ENCODE data around the gene WDPCP. TPM values are rescaled to one million over a fixed set of nuclear protein-coding genes. Genes with fewer than 3 reads are reported as not detected.

WDPCP gene
- total RNA-seq, 2 experiments from 2014 or later: 14.8 to 29.3 TPM

DNA sequence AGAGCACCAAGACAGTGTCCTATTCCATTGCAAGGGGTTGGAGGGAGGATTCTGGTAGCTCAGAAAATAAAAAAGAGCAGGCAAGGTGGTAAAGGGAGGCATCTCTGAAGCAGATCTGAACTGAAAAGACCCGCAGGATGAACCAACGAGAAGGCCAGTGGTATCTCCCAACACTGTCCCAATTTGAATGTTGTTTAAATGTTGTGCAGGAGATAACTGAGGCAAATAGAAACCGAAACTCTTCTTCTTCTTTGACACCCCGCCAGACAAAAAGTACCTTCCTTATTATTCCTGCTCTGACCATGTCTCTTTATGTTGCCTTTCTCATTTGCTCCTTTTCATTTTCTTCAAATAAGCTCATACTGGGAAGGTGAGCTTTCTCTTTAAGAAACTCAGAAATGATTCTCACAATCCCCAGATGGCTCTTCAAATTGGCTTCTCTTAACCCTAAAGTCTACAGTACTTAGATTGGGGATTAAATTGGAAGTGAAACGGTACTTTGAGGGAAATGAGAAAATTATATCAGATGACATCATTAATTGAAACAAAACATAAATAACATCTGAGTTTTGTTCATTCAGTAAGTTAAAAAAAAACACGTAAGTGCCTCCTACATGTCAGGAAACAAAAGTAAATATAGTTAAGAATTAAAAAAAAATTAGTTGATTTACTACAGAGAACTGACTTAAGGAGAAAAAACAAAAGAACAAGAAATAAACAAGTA is 143.6 kb downstream of the WDPCP start:
- Histone ChIP-seq H3K27ac (ENCODE audit: low read depth, low read length, poor library complexity, severe bottlenecking) (no peak overlapping the region), H4K20me1 (ENCODE audit: insufficient read depth, low read length) (no peaks in the 10 kb centered on the region), H2AFZ (ENCODE audit: low read length) (no peak overlapping the region), H3K9me2 (ENCODE audit: insufficient read depth, low read length) (no peaks in the 10 kb centered on the region), H3K4me3 (ENCODE audit: low read depth, low read length, poor library complexity, severe bottlenecking) (no peak overlapping the region), H3K4me2 (ENCODE audit: low read length) (no peak overlapping the region), H3K79me2 (ENCODE audit: insufficient read depth, low read depth, low read length) (no peaks in the 10 kb centered on the region), H3K36me3 (ENCODE audit: insufficient read depth, low read length) (no peaks in the 10 kb centered on the region), H3K4me1 (ENCODE audit: insufficient read depth, low read length, poor library complexity, severe bottlenecking) (no peaks in the 10 kb centered on the region), H3K9me3 (ENCODE audit: low read length) (no peaks in the 10 kb centered on the region)
- POLR2A ChIA-PET: no interaction called here
- DNase-seq (ENCODE audit: low spot score): no peak
- no TSS peak for BruUV-seq (replicated peaks)
- TF ChIP-seq, protein P1, sequence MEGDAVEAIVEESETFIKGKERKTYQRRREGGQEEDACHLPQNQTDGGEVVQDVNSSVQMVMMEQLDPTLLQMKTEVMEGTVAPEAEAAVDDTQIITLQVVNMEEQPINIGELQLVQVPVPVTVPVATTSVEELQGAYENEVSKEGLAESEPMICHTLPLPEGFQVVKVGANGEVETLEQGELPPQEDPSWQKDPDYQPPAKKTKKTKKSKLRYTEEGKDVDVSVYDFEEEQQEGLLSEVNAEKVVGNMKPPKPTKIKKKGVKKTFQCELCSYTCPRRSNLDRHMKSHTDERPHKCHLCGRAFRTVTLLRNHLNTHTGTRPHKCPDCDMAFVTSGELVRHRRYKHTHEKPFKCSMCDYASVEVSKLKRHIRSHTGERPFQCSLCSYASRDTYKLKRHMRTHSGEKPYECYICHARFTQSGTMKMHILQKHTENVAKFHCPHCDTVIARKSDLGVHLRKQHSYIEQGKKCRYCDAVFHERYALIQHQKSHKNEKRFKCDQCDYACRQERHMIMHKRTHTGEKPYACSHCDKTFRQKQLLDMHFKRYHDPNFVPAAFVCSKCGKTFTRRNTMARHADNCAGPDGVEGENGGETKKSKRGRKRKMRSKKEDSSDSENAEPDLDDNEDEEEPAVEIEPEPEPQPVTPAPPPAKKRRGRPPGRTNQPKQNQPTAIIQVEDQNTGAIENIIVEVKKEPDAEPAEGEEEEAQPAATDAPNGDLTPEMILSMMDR (conservative IDR thresholded peaks at IDR 0.05; ENCODE audit: low read length): no peak
- TF ChIP-seq EZH2phosphoT487 (IDR thresholded peaks at IDR 0.05; ENCODE audit: borderline replicate concordance, low read depth, low read length): no peak
- CTCF ChIA-PET (ENCODE audit: unreplicated experiment): no interaction called here
- intact Hi-C loops (cut with micrococcal nuclease; ENCODE audit: unreplicated experiment): no loop called here

DNA sequence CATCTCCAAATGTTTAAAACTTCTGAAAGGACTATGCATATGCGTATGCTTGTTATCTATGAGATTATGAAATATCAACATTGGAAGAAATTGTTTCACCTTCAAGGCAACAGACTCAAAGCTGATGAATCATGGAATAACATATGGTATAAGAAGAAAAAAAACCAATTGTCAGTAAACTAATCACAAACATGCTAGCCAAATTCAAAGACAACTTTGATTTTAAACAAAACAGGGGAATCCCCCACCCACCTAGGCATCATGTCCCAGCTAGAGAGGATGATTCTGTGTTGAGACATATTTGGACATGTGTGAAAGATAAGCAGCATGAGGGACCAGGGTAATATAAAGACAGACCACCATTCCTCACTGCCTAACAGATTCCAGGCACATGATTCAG is 147.7 kb downstream of the WDPCP start:
- H3K4me1 ChIP-seq (ENCODE audit: insufficient read depth, low read length, poor library complexity, severe bottlenecking): no peaks in the 10 kb centered on the region
- H3K9me3 ChIP-seq (ENCODE audit: low read length): no peaks in the 10 kb centered on the region
- H3K9me2 ChIP-seq (ENCODE audit: insufficient read depth, low read length): no peaks in the 10 kb centered on the region
- H3K4me3 ChIP-seq (ENCODE audit: low read depth, low read length, poor library complexity, severe bottlenecking): no peak overlapping the region
- TF ChIP-seq, protein P1 (conservative IDR thresholded peaks at IDR 0.05; ENCODE audit: low read length): no peak
- H2AFZ ChIP-seq (ENCODE audit: low read length): no peak overlapping the region
- no peaks in the 10 kb centered on the region for H3K36me3 ChIP-seq (ENCODE audit: insufficient read depth, low read length)
- ChIA-PET CTCF (ENCODE audit: unreplicated experiment) (no interaction called here), POLR2A (interaction anchor here (0.6 kb wide), 1 partner anchor 776 kb away, joined by 3 read pairs; no protein-coding TSS in a partner anchor)
- BruUV-seq (replicated peaks): no TSS peak
- H3K79me2 ChIP-seq (ENCODE audit: insufficient read depth, low read depth, low read length): no peaks in the 10 kb centered on the region
- intact Hi-C loops (cut with micrococcal nuclease; ENCODE audit: unreplicated experiment): no loop called here
- H3K27ac ChIP-seq (ENCODE audit: low read depth, low read length, poor library complexity, severe bottlenecking): no peak overlapping the region
- DNase-seq (ENCODE audit: low spot score): no peak
- no peaks in the 10 kb centered on the region for H4K20me1 ChIP-seq (ENCODE audit: insufficient read depth, low read length)
- no peak overlapping the region for H3K4me2 ChIP-seq (ENCODE audit: low read length)

DNA sequence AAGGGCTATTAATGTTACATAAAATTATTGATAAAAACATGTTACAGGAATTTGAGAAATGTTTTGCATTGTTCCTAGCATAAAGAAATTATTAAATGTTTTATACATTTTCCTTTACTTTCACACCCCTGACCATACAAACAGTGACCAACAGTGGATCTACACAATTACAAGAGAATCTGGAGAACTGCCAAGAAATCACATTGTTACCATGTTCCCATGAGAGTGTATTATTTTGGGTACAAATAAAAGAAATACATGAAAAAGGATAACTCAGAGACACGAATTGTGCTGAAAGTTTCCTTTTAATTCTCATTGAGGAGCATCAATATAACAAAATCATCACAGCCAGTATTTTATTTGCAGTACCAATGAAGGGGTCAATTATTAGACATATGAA is 150.1 kb downstream of the WDPCP start:
- intact Hi-C loops (cut with micrococcal nuclease; ENCODE audit: unreplicated experiment): no loop called here
- Histone ChIP-seq H4K20me1 (ENCODE audit: insufficient read depth, low read length) (no peaks in the 10 kb centered on the region), H3K79me2 (ENCODE audit: insufficient read depth, low read depth, low read length) (no peaks in the 10 kb centered on the region), H3K4me3 (ENCODE audit: low read depth, low read length, poor library complexity, severe bottlenecking) (no peak overlapping the region), H3K9me3 (ENCODE audit: low read length) (no peaks in the 10 kb centered on the region), H2AFZ (ENCODE audit: low read length) (no peak overlapping the region), H3K4me2 (ENCODE audit: low read length) (no peak overlapping the region), H3K4me1 (ENCODE audit: insufficient read depth, low read length, poor library complexity, severe bottlenecking) (no peaks in the 10 kb centered on the region), H3K9me2 (ENCODE audit: insufficient read depth, low read length) (no peaks in the 10 kb centered on the region), H3K27ac (ENCODE audit: low read depth, low read length, poor library complexity, severe bottlenecking) (no peak overlapping the region), H3K36me3 (ENCODE audit: insufficient read depth, low read length) (no peaks in the 10 kb centered on the region)
- BruUV-seq (replicated peaks): no TSS peak
- POLR2A ChIA-PET: interaction anchor here (0.7 kb wide), 1 partner anchor 819 kb away, joined by 3 read pairs; no protein-coding TSS in a partner anchor
- DNase-seq (ENCODE audit: low spot score): no peak
- TF ChIP-seq, protein P1 (conservative IDR thresholded peaks at IDR 0.05; ENCODE audit: low read length): no peak
- TF ChIP-seq EZH2phosphoT487 (IDR thresholded peaks at IDR 0.05; ENCODE audit: borderline replicate concordance, low read depth, low read length): no peak
- CTCF ChIA-PET (ENCODE audit: unreplicated experiment): no interaction called here

Measured in OCI-LY7 (cell line).